ENCODE measurements around the gene MUC3A. TPM values are rescaled to one million over a fixed set of nuclear protein-coding genes. Genes with fewer than 3 reads are reported as not detected.
"Not testable (repeated sequence)": the region's sequence is repeated elsewhere in the genome, so short reads cannot be mapped to it uniquely, and the experiment has no call there.

MUC3A gene
- total and polyA plus RNA-seq, 2 experiments from 2014 or later: 4.9 to 9.4 TPM

DNA sequence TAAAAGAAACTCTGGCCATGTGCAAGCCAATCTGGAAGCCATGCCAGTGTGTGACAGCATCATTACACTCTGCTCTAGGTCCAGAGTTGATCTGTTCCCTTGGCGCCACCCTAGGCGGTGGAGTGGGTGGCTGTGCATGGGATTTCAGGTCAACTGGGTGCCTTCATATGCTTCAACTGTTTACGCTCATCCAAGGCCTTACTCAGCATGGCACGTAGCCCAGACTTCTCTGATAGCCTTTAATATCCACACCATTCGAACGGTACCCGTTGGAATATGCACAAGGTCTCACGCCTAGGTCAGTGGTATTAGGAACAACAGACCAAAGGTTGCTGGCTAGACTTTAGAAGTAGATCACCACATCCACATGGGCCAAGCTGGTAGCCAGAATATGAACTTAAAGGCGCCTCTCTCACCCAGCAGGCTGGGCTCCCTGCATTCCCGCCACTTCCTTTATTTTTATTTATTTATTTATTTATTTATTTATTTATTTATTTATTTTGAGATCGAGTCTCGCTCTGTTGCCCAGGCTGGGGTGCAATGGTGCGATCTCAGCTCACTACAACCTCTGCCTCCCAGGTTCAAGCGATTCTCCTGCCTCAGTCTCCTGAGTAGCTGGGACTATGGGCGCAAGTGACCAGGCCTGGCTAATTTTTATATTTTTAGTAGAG, 35.0 kb upstream of the MUC3A start:
- no peaks in the 10 kb centered on the region for H3K27me3 ChIP-seq
- no peaks in the 10 kb centered on the region for H4K20me1 ChIP-seq (ENCODE audit: insufficient read depth, poor library complexity, severe bottlenecking)
- H3K4me3 ChIP-seq: no peak overlapping the region
- no peaks in the 10 kb centered on the region for H3K9me3 ChIP-seq (ENCODE audit: low read depth)
- DNase-seq (ENCODE audit: low spot score): no peak
- no peaks in the 10 kb centered on the region for H3K4me1 ChIP-seq (ENCODE audit: insufficient read depth)
- WGBS (ENCODE audit: low lambda C conversion rate, missing lambda C conversion rate): 91% methylated on average over 15 of the region's 15 CpGs
- no peak overlapping the region for H3K27ac ChIP-seq
- no peaks in the 10 kb centered on the region for H3K9me2 ChIP-seq (replicated peaks; ENCODE audit: insufficient read depth)
- no peak overlapping the region for H3K4me2 ChIP-seq
- no peaks in the 10 kb centered on the region for H3K79me2 ChIP-seq
- H2AFZ ChIP-seq: no peak overlapping the region
- no peak for TF ChIP-seq EZH2phosphoT487 (IDR thresholded peaks at IDR 0.05; ENCODE audit: low read depth, severe bottlenecking, unreplicated experiment)
- TF ChIP-seq EZH2 (IDR thresholded peaks at IDR 0.05; ENCODE audit: borderline replicate concordance): no peak
- TF ChIP-seq, protein P1, sequence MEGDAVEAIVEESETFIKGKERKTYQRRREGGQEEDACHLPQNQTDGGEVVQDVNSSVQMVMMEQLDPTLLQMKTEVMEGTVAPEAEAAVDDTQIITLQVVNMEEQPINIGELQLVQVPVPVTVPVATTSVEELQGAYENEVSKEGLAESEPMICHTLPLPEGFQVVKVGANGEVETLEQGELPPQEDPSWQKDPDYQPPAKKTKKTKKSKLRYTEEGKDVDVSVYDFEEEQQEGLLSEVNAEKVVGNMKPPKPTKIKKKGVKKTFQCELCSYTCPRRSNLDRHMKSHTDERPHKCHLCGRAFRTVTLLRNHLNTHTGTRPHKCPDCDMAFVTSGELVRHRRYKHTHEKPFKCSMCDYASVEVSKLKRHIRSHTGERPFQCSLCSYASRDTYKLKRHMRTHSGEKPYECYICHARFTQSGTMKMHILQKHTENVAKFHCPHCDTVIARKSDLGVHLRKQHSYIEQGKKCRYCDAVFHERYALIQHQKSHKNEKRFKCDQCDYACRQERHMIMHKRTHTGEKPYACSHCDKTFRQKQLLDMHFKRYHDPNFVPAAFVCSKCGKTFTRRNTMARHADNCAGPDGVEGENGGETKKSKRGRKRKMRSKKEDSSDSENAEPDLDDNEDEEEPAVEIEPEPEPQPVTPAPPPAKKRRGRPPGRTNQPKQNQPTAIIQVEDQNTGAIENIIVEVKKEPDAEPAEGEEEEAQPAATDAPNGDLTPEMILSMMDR (IDR thresholded peaks at IDR 0.05; ENCODE audit: poor library complexity): no peak
- no peaks in the 10 kb centered on the region for H3K36me3 ChIP-seq (replicated peaks; ENCODE audit: insufficient read depth, low read depth)

DNA sequence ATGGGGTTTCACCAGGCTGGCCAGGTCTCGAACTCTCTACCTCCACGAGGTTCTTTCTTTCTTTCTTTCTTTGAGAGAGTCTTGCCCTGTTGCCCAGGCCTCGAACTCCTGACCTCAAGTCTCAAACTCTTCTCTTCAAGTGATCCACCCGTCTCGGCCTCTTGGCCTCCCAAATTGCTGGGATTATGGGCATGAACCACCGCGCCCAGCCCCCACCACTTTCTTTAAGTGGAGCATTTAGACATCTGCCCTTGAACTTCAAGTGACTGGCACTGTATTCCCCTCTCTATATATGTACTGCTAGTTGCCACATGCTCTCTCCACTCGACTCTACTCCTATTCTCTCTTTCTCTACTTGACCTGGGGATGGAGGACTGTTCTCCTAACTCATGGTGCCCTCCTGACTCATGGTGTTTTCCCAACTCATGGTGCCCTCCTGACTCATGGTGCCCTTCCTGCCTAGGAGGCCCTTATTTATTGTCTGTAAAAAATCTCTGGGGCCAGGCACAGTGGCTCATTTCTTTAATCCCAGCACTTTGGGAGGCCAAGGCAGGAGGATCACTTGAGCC, 34.4 kb upstream of the MUC3A start:
- no peak overlapping the region for H3K27ac ChIP-seq
- no peak for TF ChIP-seq EZH2phosphoT487 (IDR thresholded peaks at IDR 0.05; ENCODE audit: low read depth, severe bottlenecking, unreplicated experiment)
- no peak for TF ChIP-seq EZH2 (IDR thresholded peaks at IDR 0.05; ENCODE audit: borderline replicate concordance)
- TF ChIP-seq, protein P1 (IDR thresholded peaks at IDR 0.05; ENCODE audit: poor library complexity): no peak
- H4K20me1 ChIP-seq (ENCODE audit: insufficient read depth, poor library complexity, severe bottlenecking): no peaks in the 10 kb centered on the region
- H3K4me2 ChIP-seq: no peak overlapping the region
- H3K9me3 ChIP-seq (ENCODE audit: low read depth): no peaks in the 10 kb centered on the region
- H3K36me3 ChIP-seq (replicated peaks; ENCODE audit: insufficient read depth, low read depth): no peaks in the 10 kb centered on the region
- no peaks in the 10 kb centered on the region for H3K79me2 ChIP-seq
- DNase-seq (ENCODE audit: low spot score): no peak
- no peak overlapping the region for H2AFZ ChIP-seq
- no peak overlapping the region for H3K4me3 ChIP-seq
- H3K4me1 ChIP-seq (ENCODE audit: insufficient read depth): no peaks in the 10 kb centered on the region
- no peaks in the 10 kb centered on the region for H3K27me3 ChIP-seq
- no peaks in the 10 kb centered on the region for H3K9me2 ChIP-seq (replicated peaks; ENCODE audit: insufficient read depth)
- 90% methylated on average over 8 of the region's 8 CpGs for WGBS (ENCODE audit: low lambda C conversion rate, missing lambda C conversion rate)

DNA sequence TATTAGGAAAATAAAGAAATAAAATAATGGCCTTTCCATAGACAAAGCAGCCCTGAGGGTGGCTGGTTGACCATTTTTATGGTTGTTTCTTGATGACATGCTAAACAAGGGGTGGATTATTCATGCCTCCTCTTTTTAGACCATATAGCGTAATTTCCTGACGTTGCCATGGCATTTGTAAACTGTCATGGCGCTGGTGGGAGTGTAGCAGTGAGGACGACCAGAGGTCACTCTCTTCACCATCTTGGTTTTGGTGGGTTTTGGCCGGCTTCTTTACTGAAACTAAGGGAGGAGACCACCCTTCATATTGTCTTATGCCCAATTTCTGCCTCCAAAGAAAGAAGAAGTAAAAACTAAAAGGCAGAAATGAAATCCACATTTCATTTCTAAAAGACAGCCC, 30.0 kb upstream of the MUC3A start:
- not testable (repeated sequence) for H3K79me2 ChIP-seq; H3K9me2 ChIP-seq (replicated peaks; ENCODE audit: insufficient read depth)

DNA sequence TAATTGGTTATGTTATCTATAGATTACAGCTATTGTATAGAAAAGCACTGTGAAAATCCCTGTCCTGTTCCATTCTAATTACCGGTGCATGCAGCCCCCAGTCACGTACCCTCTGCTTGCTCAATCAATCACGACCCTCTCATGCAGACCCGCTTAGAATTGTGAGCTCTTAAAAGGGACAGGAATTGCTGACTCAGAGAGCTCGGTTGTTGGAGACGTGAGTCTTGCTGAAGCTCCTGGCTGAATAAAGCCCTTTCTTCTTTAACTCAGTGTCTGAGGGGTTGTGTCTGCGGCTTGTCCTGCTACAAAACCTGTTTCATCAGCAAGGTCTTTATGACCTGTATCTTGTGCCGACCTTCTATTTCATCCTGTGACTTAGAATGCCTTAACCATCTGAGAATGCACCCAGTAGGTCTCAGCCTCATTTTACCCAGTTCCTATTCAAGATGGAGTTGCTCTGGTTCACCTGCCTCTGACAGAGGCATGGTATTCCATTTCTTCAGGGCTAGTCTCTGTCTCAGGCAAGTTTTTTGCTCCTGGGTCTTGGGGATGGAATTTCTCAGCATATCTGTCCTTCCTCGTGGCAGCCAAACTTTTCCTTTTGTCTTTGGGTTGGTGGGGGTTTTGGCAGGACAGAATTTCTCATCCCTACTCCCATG, 29.4 kb upstream of the MUC3A start:
- DNase-seq (ENCODE audit: low spot score); H4K20me1 ChIP-seq (ENCODE audit: insufficient read depth, poor library complexity, severe bottlenecking); H2AFZ ChIP-seq; H3K9me3 ChIP-seq (ENCODE audit: low read depth); H3K36me3 ChIP-seq (replicated peaks; ENCODE audit: insufficient read depth, low read depth); H3K4me3 ChIP-seq; H3K27me3 ChIP-seq; H3K9me2 ChIP-seq (replicated peaks; ENCODE audit: insufficient read depth); H3K4me1 ChIP-seq (ENCODE audit: insufficient read depth); H3K27ac ChIP-seq; H3K4me2 ChIP-seq; H3K79me2 ChIP-seq: not testable (repeated sequence)
- 66% methylated on average over 9 of the region's 9 CpGs for WGBS (ENCODE audit: low lambda C conversion rate, missing lambda C conversion rate)

More for the DNA sequence above, 30.0 kb upstream of the MUC3A start:
- 93% methylated on average over 5 of the region's 5 CpGs for WGBS (ENCODE audit: low lambda C conversion rate, missing lambda C conversion rate)
- H2AFZ ChIP-seq; H3K36me3 ChIP-seq (replicated peaks; ENCODE audit: insufficient read depth, low read depth); H3K4me3 ChIP-seq; H3K27ac ChIP-seq; H3K4me2 ChIP-seq; DNase-seq (ENCODE audit: low spot score); H4K20me1 ChIP-seq (ENCODE audit: insufficient read depth, poor library complexity, severe bottlenecking); H3K9me3 ChIP-seq (ENCODE audit: low read depth); H3K27me3 ChIP-seq; H3K4me1 ChIP-seq (ENCODE audit: insufficient read depth): not testable (repeated sequence)
